PC-3 (cell line): ENCODE measurements around the gene ERCC4. TPM values are rescaled to one million over a fixed set of nuclear protein-coding genes. Genes with fewer than 3 reads are reported as not detected.

Source experiments
- ATAC-seq: fragments of 200-7000 bp; cut with Tn5 transposase; 2 replicates; pipeline ENCODE4 v1.9.1; 2020; ENCODE audit warnings: mild to moderate bottlenecking, moderate library complexity
- BruUV-seq: library from RNA; stranded (reverse); fragments of 400-500 nt; replicated peaks from 2 replicates; lab custom pipeline; 2021; lab: Mats Ljungman, UMichigan
- CTCF ChIA-PET: fragments of 300-600 bp; sonication (Branson Sonifier 250); formaldehyde crosslinking; loops from one replicate; lab custom pipeline; 2022; ENCODE audit warnings: antibody characterized with exemption; lab: Charles Lee
- POLR2A ChIA-PET: fragments of 300-600 bp; sonication (Branson Sonifier 250); formaldehyde crosslinking; loops from one replicate; lab custom pipeline; 2022; ENCODE audit warnings: antibody characterized with exemption; ENCODE audit not compliant: unreplicated experiment; lab: Charles Lee
- DNase-seq: peaks from one replicate; pipeline ENCODE4 v3.0.0-alpha.2; 2015
- H2AFZ ChIP-seq: fragments of 300-600 bp; sonication (generic); 2 replicates; pipeline ENCODE4 v1.6.0; 2016; ENCODE audit warnings: antibody characterized with exemption, low read length
- H3F3A ChIP-seq: fragments of 300-600 bp; sonication (generic); one replicate; pipeline ENCODE4 v1.6.0; 2017; ENCODE audit warnings: antibody characterized with exemption, low read length, control low read depth, mild to moderate bottlenecking; ENCODE audit not compliant: unreplicated experiment
- H3K27ac ChIP-seq: fragments of 300-600 bp; sonication (generic); 2 replicates; pipeline ENCODE4 v1.5.1; 2016; ENCODE audit warnings: mild to moderate bottlenecking, low read length
- H3K27me3 ChIP-seq: fragments of 300-600 bp; sonication (generic); 2 replicates; pipeline ENCODE4 v1.6.1; 2016; ENCODE audit warnings: low read length, mixed read lengths
- H3K36me3 ChIP-seq: fragments of 300-600 bp; sonication (generic); 2 replicates; pipeline ENCODE4 v1.6.1; 2016; ENCODE audit warnings: low read depth, mixed run types, low read length, mixed read lengths
- H3K4me1 ChIP-seq: fragments of 300-600 bp; sonication (generic); 2 replicates; pipeline ENCODE4 v1.5.1; 2016; ENCODE audit warnings: low read length; ENCODE audit not compliant: insufficient read depth
- H3K4me2 ChIP-seq: fragments of 300-600 bp; sonication (generic); 2 replicates; pipeline ENCODE4 v1.6.0; 2016; ENCODE audit warnings: low read length
- H3K4me3 ChIP-seq: fragments of 300-600 bp; sonication (generic); 2 replicates; pipeline ENCODE4 v1.5.1; 2016; ENCODE audit warnings: mild to moderate bottlenecking, low read length, mixed read lengths
- H3K79me2 ChIP-seq: fragments of 300-600 bp; sonication (generic); 2 replicates; pipeline ENCODE4 v1.6.1; 2017; ENCODE audit warnings: low read length, mixed read lengths
- H3K9ac ChIP-seq: fragments of 300-600 bp; sonication (generic); 2 replicates; pipeline ENCODE4 v1.6.0; 2016; ENCODE audit warnings: mild to moderate bottlenecking, low read length
- H3K9me2 ChIP-seq: fragments of 300-600 bp; sonication (generic); replicated peaks from 2 replicates; pipeline ENCODE4 v1.6.1; 2016; ENCODE audit warnings: mixed run types, low read length, mixed read lengths
- H3K9me3 ChIP-seq: fragments of 300-600 bp; sonication (generic); 2 replicates; pipeline ENCODE4 v1.6.1; 2016; ENCODE audit warnings: low read length, mixed read lengths
- H4K20me1 ChIP-seq: fragments of 300-600 bp; sonication (generic); 2 replicates; pipeline ENCODE4 v1.6.1; 2016; ENCODE audit warnings: low read length, mixed read lengths
- EZH2 ChIP-seq: fragments of 300-600 bp; sonication (generic); IDR thresholded peaks from one replicate; pipeline ENCODE4 v1.6.1; 2017; ENCODE audit warnings: antibody characterized with exemption, mild to moderate bottlenecking, low read length; ENCODE audit not compliant: unreplicated experiment
- EZH2phosphoT487 ChIP-seq: fragments of 300-600 bp; sonication (generic); IDR thresholded peaks from 2 replicates; pipeline ENCODE4 v1.6.1; 2018; ENCODE audit warnings: mild to moderate bottlenecking, antibody characterized with exemption, low read length, borderline replicate concordance
- intact Hi-C: fragments of 100-400 bp; cut with micrococcal nuclease; formaldehyde crosslinking; loops from 2 replicates; pipeline ENCODE4 v1.9.0; 2023
- total RNA-seq: library from RNA; depleted of rRNA; stranded (reverse); fragments of >200 nt; gene quantifications from 2 replicates; pipeline ENCODE4 v1.2.3, GENCODE V29; 2014
- TF ChIP-seq, protein P1 (sequence below): fragments of 300-600 bp; sonication (generic); conservative IDR thresholded peaks from 2 replicates; pipeline ENCODE4 v1.5.1; 2017; ENCODE audit warnings: antibody characterized with exemption, low read depth, mild to moderate bottlenecking, low read length

The ERCC4 gene
- total RNA-seq, 1 experiment from 2014 or later: 3.2 TPM

DNA sequence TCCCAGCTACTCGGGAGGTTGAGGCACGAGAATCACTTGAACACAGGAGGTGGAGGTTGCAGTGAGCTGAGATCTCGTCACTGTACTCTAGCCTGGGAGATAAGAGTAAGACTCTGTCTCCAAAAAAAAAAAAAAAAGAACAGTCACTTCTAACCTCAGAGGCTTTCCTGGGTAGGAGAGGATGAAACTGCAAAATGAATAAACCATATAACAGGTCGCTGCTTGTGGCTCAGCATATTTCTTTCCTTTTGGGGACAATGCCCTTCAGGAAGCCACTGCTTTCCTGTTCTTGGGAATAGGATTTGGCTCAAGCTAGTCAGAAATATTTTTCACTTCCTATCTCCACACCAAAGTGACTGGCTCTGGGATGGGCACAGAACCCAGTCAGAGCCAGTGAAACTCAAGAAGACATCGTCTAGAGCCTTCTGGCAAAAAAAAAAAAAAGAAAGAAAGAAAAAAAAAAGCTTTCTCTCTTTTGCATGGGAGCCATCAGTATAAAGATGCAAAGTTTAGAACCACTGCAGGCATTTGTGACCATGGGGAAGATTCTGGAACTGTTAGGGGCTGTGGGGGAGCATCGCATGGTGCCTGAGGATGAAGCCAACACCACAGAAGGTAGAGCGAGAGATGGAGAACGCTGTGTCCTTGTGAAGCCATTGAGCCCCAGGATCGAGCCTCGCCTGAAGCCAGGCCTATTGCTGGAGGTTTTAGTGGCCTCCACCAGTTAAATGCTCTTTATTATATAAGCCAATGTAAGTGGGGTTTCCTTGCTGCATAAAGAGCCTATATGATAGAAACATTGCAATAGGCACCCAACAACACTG, 79.3 kb downstream of the ERCC4 start:
- Histone ChIP-seq H3K4me1 (no peaks in the 10 kb centered on the region; the same call in 1 of the 2 replicates), H3K4me3 (no peak overlapping the region), H3K27me3 (no peaks in the 10 kb centered on the region), H3K36me3 (no peaks in the 10 kb centered on the region), H3K9ac (no peak overlapping the region), H3K79me2 (no peaks in the 10 kb centered on the region), H3F3A (no peaks in the 10 kb centered on the region), H3K27ac (no peak overlapping the region), H2AFZ (no peak overlapping the region), H3K9me3 (no peaks in the 10 kb centered on the region), H3K4me2 (no peak overlapping the region), H4K20me1 (no peaks in the 10 kb centered on the region), H3K9me2 (no peaks in the 10 kb centered on the region)
- CTCF ChIA-PET: no interaction called here
- BruUV-seq: no TSS peak
- DNase-seq (no peak), ATAC-seq (no peak)
- POLR2A ChIA-PET: no interaction called here
- TF ChIP-seq EZH2phosphoT487 (no peak), EZH2 (no peak)
- TF ChIP-seq, protein P1, sequence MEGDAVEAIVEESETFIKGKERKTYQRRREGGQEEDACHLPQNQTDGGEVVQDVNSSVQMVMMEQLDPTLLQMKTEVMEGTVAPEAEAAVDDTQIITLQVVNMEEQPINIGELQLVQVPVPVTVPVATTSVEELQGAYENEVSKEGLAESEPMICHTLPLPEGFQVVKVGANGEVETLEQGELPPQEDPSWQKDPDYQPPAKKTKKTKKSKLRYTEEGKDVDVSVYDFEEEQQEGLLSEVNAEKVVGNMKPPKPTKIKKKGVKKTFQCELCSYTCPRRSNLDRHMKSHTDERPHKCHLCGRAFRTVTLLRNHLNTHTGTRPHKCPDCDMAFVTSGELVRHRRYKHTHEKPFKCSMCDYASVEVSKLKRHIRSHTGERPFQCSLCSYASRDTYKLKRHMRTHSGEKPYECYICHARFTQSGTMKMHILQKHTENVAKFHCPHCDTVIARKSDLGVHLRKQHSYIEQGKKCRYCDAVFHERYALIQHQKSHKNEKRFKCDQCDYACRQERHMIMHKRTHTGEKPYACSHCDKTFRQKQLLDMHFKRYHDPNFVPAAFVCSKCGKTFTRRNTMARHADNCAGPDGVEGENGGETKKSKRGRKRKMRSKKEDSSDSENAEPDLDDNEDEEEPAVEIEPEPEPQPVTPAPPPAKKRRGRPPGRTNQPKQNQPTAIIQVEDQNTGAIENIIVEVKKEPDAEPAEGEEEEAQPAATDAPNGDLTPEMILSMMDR: no peak
- intact Hi-C loops: no loop called here

DNA sequence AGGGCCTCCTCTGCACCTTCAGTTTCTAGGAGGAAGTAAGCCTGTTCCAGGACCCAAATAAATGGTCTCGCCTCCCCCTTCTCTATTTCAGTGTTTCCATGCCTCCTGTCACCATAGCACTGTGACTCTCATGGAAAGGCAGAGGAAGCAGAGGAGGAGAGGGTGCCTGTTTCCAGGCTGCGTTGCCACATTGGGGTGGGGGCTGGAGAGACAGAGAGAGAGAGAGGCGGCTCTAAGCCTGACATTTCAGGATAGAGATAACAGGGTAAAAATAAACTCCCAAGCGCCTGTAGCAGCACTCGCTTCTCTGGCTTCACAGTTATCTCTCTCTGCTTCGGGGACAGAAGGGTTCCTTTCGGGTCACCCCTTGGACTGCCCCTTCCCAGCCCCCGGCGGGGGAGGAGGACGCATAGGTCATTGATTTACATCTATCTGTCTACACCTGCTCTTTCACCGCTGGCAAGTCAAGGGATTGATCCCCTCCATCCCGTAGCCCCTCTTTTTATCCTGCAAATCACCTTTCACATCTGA, 80.0 kb downstream of the ERCC4 start:
- Histone ChIP-seq H3K79me2 (no peaks in the 10 kb centered on the region), H3K36me3 (no peaks in the 10 kb centered on the region), H3K4me2 (no peak overlapping the region), H3K27me3 (no peaks in the 10 kb centered on the region), H4K20me1 (no peaks in the 10 kb centered on the region), H3F3A (no peaks in the 10 kb centered on the region), H3K9me3 (no peaks in the 10 kb centered on the region), H3K4me3 (no peak overlapping the region), H3K9ac (no peak overlapping the region), H3K9me2 (no peaks in the 10 kb centered on the region), H3K27ac (no peak overlapping the region), H2AFZ (no peak overlapping the region), H3K4me1 (no peaks in the 10 kb centered on the region; the same call in 1 of the 2 replicates)
- no peak for TF ChIP-seq EZH2
- TF ChIP-seq EZH2phosphoT487: no peak
- TF ChIP-seq, protein P1: no peak
- ATAC-seq: no peak
- no TSS peak for BruUV-seq
- no peak for DNase-seq
- ChIA-PET CTCF (no interaction called here), POLR2A (no interaction called here)
- intact Hi-C loops: no loop called here

- no peak for DNase-seq
- H3K4me2 ChIP-seq: no peak overlapping the region
- no peaks in the 10 kb centered on the region for H3K9me3 ChIP-seq
- no peaks in the 10 kb centered on the region for H3K36me3 ChIP-seq
- CTCF ChIA-PET: no interaction called here
- no peaks in the 10 kb centered on the region for H3K79me2 ChIP-seq
- ATAC-seq: no peak
- intact Hi-C loops: no loop called here
- H3K27me3 ChIP-seq: no peaks in the 10 kb centered on the region
- H2AFZ ChIP-seq: no peak overlapping the region
- H3K9ac ChIP-seq: no peak overlapping the region
- no peaks in the 10 kb centered on the region for H3K9me2 ChIP-seq
- TF ChIP-seq EZH2phosphoT487: no peak
- TF ChIP-seq EZH2: no peak
- TF ChIP-seq, protein P1: no peak
- no peaks in the 10 kb centered on the region; the same call in 1 of the 2 replicates for H3K4me1 ChIP-seq
- H3K27ac ChIP-seq: no peak overlapping the region
- no peak overlapping the region for H3K4me3 ChIP-seq
- no peaks in the 10 kb centered on the region for H4K20me1 ChIP-seq
- POLR2A ChIA-PET: no interaction called here
- H3F3A ChIP-seq: no peaks in the 10 kb centered on the region
- no TSS peak for BruUV-seq
These were observed 81.6 kb downstream of the ERCC4 start for GRCh38 chr16:14001521-14001920.
